ENCODE measurements around the gene NOTCH3.

NOTCH3 gene

DNA sequence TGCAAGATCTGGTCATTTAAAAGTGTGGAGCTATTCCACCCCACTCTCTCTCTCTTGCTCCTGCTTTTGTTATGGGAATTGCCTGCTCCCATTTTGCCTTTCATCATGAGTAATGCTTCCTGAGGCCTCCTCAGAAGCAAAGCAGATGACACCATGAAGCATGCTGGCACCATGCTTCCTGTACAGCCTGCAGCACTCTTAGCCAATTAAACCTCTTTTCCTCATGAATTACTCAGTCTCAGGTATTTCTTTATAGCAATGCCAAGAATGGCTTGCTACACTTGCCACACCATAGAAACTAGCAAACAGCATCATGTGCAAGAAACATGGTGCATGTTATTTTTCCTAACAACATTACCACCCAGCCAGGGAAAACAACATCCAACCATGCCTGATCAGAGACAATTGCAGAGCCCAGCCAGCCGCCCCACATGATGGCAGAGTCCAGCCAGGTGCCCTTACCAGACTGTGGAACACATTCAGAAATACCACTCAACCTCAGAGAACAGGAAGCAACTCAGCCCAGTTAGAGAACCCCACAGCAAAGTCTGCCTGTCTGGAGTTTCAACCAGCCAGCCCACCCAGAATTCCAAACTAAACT, 56.6 kb downstream of the NOTCH3 start:
- TF ChIP-seq, protein P1, sequence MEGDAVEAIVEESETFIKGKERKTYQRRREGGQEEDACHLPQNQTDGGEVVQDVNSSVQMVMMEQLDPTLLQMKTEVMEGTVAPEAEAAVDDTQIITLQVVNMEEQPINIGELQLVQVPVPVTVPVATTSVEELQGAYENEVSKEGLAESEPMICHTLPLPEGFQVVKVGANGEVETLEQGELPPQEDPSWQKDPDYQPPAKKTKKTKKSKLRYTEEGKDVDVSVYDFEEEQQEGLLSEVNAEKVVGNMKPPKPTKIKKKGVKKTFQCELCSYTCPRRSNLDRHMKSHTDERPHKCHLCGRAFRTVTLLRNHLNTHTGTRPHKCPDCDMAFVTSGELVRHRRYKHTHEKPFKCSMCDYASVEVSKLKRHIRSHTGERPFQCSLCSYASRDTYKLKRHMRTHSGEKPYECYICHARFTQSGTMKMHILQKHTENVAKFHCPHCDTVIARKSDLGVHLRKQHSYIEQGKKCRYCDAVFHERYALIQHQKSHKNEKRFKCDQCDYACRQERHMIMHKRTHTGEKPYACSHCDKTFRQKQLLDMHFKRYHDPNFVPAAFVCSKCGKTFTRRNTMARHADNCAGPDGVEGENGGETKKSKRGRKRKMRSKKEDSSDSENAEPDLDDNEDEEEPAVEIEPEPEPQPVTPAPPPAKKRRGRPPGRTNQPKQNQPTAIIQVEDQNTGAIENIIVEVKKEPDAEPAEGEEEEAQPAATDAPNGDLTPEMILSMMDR (IDR thresholded peaks at IDR 0.05): no peak

DNA sequence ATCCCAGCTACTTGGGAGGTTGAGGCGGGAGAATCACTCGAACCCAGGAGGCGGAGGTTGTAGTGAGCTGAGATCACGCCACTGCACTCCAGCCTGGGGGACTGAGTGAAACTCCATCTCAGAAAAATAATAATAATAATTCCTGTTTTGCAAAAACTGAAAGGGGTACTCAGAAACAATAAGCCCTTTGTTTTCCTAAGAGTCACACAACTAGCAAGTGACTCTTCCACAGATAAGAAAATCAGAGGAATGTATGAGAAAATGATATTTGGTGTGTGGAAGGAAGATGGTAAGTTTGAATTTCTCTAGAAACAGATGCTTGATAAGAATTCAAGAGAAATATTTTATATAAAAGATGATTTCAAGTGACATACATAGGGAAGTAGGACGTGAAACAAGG, 58.5 kb downstream of the NOTCH3 start:
- TF ChIP-seq, protein P1 (IDR thresholded peaks at IDR 0.05): no peak

DNA sequence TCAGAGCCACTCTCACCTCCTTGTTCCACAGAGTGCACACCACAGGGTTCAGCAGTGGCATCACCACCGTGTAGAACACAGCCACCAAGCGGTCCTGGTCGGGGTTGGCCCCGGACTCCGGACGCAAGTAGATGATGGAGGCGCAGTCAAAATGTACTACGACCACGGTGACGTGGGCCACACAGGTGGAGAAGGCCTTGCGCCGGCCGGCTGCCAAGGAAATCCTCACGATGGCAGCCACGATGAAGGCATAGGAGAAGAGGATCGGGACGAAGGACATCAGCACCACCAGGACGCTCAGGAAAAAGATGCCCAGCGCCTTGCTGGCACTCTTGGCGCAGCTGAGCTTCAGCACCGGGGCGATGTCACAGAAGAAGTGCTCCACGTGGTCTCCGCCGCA, 59.7 kb downstream of the NOTCH3 start:
- TF ChIP-seq, protein P1 (IDR thresholded peaks at IDR 0.05): no peak

DNA sequence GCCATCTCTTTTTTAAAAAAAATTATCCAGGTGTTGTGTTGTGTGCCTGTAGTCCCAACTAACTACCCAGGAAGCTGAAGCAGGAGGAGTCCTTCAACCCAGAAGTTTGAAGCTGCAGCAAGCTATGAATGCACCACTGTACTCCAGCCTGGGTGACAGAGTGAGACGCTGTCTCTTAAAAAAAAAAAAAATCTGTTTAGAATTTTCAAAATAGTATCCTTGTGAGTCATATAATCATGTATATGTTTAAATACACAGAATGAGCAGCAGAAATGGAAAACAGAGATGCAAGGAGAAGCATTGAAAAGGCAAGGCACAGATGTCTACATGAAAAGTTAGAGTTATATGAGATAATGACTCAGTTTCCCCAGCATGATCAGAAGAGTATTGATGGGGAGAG, 62.4 kb downstream of the NOTCH3 start:
- TF ChIP-seq, protein P1 (IDR thresholded peaks at IDR 0.05): no peak

DNA sequence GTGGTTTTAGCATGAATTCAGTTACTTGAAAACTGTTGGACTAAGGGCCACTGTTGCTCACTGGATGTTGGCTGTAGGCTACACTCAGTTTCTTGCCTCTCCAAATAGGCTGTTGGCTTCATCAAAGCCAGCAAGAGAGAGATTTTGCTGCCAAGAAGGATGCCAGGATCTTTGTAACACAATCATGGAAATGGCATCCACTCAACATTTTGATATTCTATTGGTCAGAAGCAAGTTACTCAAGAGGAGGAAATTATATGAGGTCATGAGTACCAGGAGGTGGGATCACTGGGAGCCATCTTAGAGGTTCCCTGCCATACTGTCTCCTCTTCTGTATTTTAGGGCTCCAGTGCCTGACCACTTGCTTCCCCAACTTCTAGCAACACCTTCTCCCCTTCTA, 63.0 kb downstream of the NOTCH3 start:
- TF ChIP-seq, protein P1 (IDR thresholded peaks at IDR 0.05): no peak

DNA sequence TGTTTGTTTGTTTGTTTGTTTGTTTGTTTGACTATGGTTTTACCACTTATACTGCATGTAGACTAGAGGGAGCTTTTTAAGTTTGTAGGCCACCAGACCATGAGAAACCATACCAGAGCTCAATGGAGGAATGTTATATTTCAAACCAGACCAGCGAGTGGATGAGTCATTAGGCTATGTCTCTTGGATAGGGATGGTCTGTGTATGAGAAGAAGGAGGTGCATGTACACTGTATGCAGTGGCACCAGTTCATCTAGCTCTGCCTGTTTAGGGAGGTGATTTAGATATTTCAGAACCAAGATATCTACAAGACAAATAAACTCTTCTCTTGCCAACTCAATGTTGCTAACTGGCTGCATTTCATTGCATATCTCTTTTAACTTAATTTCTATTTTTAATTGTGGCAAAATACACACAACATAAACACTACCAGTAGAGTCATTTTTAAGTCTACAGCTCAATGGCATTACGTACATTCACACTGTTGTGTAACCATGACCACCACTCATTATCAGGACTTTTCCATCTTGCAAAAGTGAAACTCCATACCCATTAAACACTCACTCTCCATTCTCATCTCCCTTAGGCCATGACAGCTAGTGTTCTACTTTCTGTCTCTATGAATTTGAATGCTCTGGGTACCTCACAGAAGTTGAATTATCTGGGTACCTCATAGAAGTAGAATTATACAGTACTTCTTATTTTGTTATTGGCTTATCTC, 64.4 kb downstream of the NOTCH3 start:
- TF ChIP-seq, protein P1 (IDR thresholded peaks at IDR 0.05): no peak

DNA sequence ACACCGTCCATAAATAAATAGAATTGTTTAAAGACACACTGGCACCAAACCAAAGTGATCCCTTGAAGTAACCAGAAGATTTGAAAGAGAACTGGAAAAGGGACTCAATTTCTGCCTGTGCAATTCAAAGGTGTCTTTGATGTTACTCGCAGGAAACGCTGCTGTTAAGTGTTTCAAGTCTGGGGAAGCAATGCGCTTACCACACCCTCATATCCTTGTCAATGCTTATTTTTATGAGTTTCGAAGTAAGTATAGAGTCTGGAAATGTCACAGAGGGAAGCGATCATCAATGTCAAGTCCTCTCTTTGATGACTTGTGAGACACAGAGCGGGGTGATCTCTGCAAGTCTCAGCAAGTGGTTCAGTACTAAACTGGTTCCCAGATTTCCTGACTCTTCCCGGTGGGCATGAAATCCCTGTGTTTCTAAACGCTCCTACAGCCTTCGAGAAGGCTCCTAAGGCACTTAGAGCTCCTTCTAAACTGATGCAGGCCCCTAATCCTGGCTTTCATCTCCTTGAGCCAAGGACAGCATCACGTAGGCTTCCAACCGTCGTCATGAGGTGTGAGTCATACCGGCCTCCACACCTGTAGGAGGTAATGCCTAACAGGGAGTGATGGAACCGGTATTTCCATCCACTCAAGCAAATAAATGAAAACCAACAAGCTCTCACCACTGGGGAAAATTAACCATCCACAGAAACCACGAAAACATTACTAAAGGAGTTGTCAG, 70.8 kb downstream of the NOTCH3 start:
- TF ChIP-seq, protein P1 (IDR thresholded peaks at IDR 0.05): no peak

All from LNCAP (cell line).